Esophagus squamous epithelium (tissue), 4 donors: Measurements from ENCODE around the gene GTF3C1.

ENCODE experiments used
- CTCF ChIP-seq, 6 experiments: fragments of 450-650 bp in 4 of 6; fragments of 200-600 bp in 2 of 6; sonication (generic) in 2 of 6; IDR thresholded peaks; one replicate each; pipeline ENCODE4 v1.5.1; 2016 to 2019; ENCODE audit warnings: antibody characterized with exemption in 6 of 6, mild to moderate bottlenecking in 4 of 6, moderate library complexity in 4 of 6
- POLR2A ChIP-seq, 4 donors: fragments of 450-650 bp; IDR thresholded peaks; one replicate each; pipeline ENCODE4 v1.6.1; 2017; ENCODE audit warnings: antibody characterized with exemption in 4 of 4, mild to moderate bottlenecking in 4 of 4, moderate library complexity in 3 of 4

GRCh38 chr16:27564224-27564623 lies 14.5 kb upstream of the GTF3C1 start:
- TF ChIP-seq CTCF (IDR thresholded peaks at IDR 0.05) = no peak
- TF ChIP-seq POLR2A (IDR thresholded peaks at IDR 0.05) = no peak
